Muscle layer of colon (tissue), 2 donors: Measurements from ENCODE around the gene SOD2.

Source experiments
- H3K27ac ChIP-seq: one replicate; pipeline ENCODE4 v1.7.0; 2013; ENCODE audit warnings: low read depth, mild to moderate bottlenecking, low read length, moderate library complexity
- H3K27me3 ChIP-seq, 2 donors: one replicate each; pipeline ENCODE4 v1.7.0; 2013; ENCODE audit warnings: low read length in 2 of 2, mild to moderate bottlenecking in 2 of 2; ENCODE audit not compliant: insufficient read depth in 2 of 2, control insufficient read depth in 1 of 2
- H3K36me3 ChIP-seq: one replicate; pipeline ENCODE4 v1.7.0; 2013; ENCODE audit warnings: mild to moderate bottlenecking, low read length; ENCODE audit not compliant: insufficient read depth
- H3K4me1 ChIP-seq: one replicate; pipeline ENCODE4 v1.7.0; 2013; ENCODE audit warnings: mild to moderate bottlenecking, low read length; ENCODE audit not compliant: insufficient read depth
- H3K4me3 ChIP-seq, 2 donors: one replicate each; pipeline ENCODE4 v1.7.0; 2013; ENCODE audit warnings: low read length in 2 of 2, low read depth in 1 of 2, mild to moderate bottlenecking in 1 of 2, moderate library complexity in 1 of 2
- H3K9ac ChIP-seq: one replicate; pipeline ENCODE4 v1.7.0; 2013; ENCODE audit warnings: low read length
- H3K9me3 ChIP-seq: one replicate; pipeline ENCODE4 v1.7.0; 2013; ENCODE audit warnings: mild to moderate bottlenecking, low read length
- donor health status: abdominal sarcoma.
- donor health status: Adenocarcinoma of cecum.

Gene SOD2

DNA sequence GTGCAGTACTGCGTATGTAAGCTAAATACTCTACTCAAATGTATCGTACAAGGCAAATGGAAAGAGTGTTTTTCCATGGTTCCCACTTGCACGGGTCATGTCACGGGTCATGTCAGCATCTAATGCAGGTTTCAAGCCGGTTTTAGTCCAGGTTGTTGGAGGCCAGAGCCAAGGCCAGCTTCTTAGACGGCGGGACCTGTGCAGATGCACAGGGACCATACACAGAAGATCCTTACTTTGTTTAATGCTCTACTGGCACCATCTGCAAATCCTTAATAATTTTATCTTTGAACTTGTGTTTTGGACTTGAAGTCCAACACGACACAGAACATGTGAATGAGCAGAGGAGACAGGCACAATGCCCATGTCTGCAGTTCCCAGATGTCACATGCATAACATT lies 42.7 kb downstream of the SOD2 start:
- Histone ChIP-seq H3K36me3 (no peaks in the 10 kb centered on the region), H3K9me3 (no peaks in the 10 kb centered on the region)

DNA sequence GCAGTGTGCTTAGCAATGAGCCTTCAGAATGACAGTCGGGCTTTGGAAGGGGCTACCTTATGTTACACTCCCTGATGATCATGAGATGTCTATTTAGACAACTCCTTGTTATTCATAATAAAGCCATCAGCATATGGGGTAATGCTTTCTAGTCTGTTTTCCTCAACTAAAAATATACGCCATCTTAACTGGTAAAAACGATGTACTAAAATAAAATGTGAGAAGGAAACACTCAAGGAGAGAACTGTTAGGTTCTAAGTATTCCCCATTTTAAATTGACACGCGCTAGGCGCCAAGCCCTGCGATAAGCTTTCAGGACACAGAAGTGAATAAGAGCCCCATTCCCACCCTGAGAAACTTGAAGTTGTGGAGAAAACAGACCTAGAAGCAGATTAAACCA lies 43.6 kb downstream of the SOD2 start:
- Histone ChIP-seq H3K9me3 (no peaks in the 10 kb centered on the region), H3K4me3 (no peak overlapping the region), H3K9ac (no peak overlapping the region), H3K27ac (no peak overlapping the region), H3K27me3 (no peaks in the 10 kb centered on the region), H3K36me3 (no peaks in the 10 kb centered on the region), H3K4me1 (no peaks in the 10 kb centered on the region)

More for the DNA sequence above, 42.7 kb downstream of the SOD2 start:
- Histone ChIP-seq H3K4me3 (no peak overlapping the region), H3K4me1 (no peaks in the 10 kb centered on the region), H3K9ac (no peak overlapping the region), H3K27me3 (no peaks in the 10 kb centered on the region), H3K27ac (no peak overlapping the region)

DNA sequence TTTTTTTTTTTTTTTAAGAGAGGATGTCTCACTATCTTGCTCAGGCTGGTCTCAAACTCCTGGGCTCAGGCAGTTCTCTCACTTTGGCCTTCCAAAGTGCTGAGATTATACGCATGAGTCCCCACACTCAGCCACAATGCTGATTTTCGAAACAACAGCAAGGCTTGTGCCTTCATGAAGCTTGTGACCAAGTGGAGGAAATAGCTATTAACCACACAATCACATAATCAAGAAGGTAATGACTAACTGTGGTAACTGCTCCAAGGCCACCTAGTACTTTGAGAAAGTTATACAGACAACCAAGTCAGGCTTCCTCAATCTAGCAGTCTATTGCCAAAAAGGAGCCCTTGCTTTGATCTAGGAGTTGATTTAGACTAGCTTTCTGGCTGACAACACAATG lies 46.3 kb downstream of the SOD2 start:
- Histone ChIP-seq H3K9me3 (no peaks in the 10 kb centered on the region), H3K27ac (no peak overlapping the region), H3K27me3 (no peaks in the 10 kb centered on the region), H3K4me1 (no peaks in the 10 kb centered on the region), H3K9ac (no peak overlapping the region), H3K4me3 (no peak overlapping the region), H3K36me3 (no peaks in the 10 kb centered on the region)

DNA sequence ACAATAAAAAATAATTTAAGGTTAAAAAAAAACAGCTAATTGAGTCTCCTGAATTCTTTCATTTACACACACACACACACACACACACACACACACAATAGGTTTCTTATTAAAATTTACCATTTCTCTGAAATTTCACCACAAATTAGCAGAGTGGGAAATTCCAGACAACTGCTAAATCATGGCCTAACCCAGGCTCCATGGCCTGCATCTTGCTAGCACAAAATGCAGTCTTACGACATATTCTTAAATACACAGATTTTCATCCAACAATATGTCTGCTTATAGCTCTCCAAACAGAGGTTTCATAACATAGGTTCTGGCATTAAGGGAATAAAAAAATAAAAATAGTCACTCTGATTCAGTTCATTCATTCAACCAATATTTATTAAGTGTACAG lies 46.9 kb downstream of the SOD2 start:
- Histone ChIP-seq H3K27me3 (no peaks in the 10 kb centered on the region), H3K9ac (no peak overlapping the region), H3K4me3 (no peak overlapping the region), H3K27ac (no peak overlapping the region), H3K36me3 (no peaks in the 10 kb centered on the region), H3K4me1 (no peaks in the 10 kb centered on the region), H3K9me3 (no peaks in the 10 kb centered on the region)

- H3K27ac ChIP-seq: no peak overlapping the region
- no peaks in the 10 kb centered on the region for H3K27me3 ChIP-seq
- no peaks in the 10 kb centered on the region for H3K36me3 ChIP-seq
- H3K4me3 ChIP-seq: no peak overlapping the region
- no peak overlapping the region for H3K9ac ChIP-seq
- no peaks in the 10 kb centered on the region for H3K4me1 ChIP-seq
- H3K9me3 ChIP-seq: no peaks in the 10 kb centered on the region
Observed at GRCh38 chr6:159645640-159646039, 47.4 kb downstream of the SOD2 start.
